HTERT RPE-1 (cell line): ENCODE results near the gene SYNE1.
"Not testable (repeated sequence)": the region's sequence is repeated elsewhere in the genome, so short reads cannot be mapped to it uniquely, and the experiment has no call there.

Source experiments
- in situ Hi-C: fragments of 300-500 bp; cut with MboI; formaldehyde crosslinking; loops from 4 replicates; pipeline ENCODE4 v1.14.3; 2020; ENCODE audit warnings: low sequenced_read_pairs

SYNE1 gene

DNA sequence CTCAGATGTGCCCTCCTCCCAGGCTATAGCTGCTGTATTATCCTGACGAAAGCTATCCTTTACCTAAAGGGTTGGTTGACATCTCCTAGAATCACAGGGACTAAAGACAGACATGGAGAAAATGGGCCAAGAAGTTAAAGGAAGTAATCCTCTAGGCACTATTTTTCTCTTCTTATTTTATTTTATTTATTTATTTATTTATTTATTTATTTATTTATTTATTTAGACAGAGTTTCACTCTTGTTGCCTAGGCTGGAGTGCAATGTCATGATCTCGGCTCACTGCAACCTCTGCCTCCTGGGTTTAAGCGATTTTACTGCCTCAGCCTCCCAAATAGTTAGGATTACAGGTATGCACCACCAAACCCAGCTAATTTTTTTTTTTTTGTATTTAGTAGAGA lies 309.0 kb downstream of the SYNE1 start:
- in situ Hi-C loops = not testable (repeated sequence)

DNA sequence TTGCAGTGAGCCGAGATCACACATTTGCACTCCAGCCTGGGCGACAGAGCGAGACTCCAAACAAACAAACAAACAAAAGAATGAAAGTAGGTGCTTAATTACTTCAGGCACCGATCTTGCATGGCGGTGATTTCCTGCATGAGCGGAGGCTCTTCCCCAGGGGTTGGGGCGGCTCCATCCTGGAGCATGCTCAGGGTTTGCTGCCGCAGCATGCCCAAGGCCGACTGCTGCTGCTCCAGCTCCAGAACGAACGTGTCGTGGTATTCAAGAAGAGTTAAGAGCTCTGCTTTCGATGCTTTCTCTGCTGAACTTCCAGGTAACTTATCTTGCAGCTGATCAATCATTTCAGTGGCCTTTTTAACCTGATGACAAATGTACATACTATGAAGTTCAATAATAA lies 313.8 kb downstream of the SYNE1 start:
- in situ Hi-C loops = no loop called here

DNA sequence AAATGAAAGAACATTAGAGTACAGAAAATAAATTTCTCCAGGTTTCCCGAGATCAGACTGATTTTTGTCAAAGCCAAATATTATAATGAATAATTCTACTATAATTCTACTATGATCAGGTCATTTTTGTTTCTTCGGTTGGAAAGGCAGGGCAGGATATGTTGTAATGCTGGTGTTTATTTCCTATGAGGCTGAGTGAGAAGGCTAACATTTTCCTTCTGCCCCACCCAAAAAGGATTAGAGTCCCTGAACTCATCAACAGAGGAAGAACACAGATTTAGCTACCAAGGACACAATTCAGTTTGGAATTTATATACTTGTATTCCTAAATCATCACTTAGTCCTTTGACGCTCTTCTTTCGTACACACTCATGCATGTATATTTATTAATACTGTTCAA lies 318.9 kb downstream of the SYNE1 start:
- in situ Hi-C loops = no loop called here

DNA sequence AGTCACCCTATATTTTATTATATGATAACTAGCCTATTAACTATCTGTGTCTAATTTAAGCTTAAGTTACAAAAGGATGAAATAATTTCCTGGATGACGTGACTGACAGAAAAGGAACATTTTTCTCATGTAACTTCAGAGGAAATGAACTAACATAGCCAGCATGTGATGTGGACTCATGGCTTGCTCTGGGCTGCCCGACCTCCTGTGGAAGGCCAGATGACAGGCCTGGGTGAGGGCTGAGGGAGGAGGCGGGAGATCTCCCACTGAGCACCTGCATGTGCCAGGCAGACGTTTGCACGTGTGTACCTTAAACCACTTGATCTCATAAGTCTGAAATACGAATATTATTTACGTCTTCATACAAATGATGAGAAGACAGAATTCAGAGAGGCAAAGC lies 321.1 kb downstream of the SYNE1 start:
- in situ Hi-C loops = no loop called here

DNA sequence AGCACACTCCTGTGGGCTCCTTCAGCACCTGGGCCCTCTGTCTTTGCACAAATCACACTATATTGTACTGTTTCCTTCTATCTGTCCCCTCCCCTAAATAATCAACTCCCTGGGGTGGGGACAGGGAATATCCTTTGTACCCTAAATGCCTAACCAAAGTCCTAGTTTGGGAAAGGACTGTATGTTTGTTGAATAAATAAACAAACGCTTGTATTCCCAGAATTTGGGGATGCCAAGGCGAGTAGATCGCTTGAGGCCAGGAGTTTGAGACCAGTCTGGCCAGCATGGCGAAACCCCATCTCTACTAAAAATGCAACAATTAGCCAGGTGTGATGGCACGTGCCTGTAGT lies 322.7 kb downstream of the SYNE1 start:
- in situ Hi-C loops = no loop called here

DNA sequence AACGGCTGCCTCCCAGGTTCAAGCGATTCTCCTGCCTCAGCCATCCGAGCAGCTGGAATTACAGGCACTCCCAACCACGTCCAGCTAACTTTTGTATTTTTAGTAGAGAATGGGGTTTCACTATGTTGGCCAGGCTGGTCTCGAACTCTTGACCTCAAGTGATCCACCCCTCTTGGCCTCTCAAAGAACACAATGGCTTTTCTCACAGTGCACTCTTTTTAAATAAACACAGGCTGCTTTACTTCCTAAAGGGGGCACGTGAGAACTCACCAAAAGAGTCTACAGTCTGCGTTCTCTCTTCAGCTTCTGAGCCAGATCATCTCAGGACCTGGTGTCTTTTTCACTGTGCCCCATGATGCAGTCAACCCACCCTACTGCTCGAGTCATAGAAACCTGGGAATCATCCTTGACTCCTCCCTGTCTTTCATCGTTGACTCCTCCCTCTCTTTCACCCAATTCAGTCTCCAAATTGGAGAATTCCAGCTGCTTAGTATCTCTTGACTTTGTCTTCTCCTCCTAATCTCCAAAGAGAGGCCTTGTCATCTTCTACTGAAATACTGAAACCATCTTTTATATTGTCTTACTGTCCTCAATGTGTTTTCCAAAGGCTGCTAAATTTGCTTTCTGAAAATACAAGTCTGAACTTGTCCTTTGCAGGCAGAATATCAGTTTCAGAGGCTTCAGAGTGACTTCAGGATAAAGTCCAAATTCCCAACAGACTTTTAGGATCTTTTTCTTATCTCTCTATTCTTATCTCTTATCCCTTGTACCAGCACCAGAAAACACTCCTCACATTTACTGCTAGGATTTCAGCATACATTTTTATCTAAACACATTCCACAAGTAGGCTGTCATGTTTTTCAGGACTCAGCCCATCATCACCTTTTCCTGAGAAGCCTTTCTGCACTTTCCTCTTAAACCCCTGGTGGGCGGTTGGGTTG lies 323.4 kb downstream of the SYNE1 start:
- in situ Hi-C loops = no loop called here

DNA sequence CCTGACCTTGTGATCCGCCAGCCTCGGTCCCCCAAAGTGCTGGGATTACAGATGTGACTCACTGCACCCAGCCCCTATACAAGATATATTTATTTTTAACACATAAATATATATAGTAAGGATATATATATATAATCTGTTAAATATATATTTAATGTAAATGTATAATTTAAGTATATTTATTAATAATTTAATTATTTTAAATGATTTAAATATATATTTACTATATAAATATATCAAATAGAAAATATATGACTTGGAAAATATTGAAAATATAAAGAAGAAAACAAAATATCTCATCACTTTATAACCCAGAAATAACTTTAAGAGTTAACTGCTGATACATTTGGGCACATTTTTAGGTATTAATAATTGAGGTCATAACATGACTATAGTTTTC lies 324.7 kb downstream of the SYNE1 start:
- in situ Hi-C loops = no loop called here

DNA sequence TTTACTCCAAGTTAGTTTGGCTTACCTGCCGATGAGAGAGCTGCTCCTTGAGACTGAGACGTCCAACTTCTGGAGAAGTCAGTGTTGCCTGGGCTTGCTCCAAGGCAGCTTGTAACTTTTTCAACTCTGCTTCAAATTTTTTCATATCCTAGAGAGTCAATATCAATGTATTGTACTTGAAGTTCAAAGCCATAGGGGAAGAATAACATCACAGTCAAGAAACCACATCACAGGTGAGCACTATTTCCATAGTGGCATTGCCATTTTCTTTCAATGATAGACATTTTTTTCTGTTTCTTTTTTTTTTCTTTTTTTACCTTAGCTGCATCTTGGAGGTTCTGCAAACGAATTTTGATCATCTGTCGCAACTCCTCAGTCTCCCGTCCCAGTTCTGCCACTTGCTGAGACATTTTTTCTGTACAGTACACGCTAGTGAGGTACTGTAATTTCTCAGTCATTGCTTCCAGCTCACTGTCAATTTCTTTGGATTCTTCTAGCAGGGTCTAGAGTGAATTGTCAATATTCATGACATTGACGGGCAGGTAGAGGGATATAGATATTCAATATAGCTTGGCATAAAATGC lies 326.7 kb downstream of the SYNE1 start:
- in situ Hi-C loops = no loop called here

DNA sequence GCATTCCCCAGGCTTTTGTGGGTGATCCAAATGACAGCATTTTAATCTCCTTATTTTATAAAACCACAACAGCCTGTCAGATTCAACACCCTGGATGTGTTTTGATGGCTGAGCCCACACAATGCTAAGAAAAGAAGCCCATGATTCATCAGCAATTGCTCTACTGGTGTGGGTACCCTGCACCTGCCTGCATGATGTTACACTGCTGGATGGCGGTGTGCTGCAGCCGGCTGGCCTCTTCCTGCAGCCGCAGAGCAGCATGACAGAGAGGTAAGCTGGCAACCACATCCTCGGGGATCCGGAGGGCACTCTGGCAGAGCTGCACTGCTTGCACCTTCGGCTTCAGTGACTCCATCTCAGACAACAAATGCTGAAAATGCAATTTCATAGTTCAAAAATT lies 327.5 kb downstream of the SYNE1 start:
- in situ Hi-C loops = no loop called here

DNA sequence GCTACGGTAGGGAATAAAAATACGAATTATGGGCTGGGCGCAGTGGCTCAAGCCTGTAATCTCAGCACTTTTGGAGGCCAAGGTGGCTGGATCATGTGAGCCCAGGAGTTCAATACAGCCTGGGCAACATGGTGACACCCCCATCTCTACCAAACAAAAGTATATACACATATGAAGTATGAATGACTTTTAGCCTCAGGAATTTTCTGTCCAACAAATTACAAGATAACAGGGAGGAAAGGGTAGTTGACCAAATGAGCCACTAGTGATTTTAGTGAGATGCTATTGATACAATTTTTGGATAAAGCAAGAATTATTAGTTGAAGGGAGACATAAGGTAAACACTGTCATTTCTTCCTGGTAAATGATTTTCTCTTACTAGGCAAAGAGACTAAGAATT lies 328.2 kb downstream of the SYNE1 start:
- in situ Hi-C loops = no loop called here

DNA sequence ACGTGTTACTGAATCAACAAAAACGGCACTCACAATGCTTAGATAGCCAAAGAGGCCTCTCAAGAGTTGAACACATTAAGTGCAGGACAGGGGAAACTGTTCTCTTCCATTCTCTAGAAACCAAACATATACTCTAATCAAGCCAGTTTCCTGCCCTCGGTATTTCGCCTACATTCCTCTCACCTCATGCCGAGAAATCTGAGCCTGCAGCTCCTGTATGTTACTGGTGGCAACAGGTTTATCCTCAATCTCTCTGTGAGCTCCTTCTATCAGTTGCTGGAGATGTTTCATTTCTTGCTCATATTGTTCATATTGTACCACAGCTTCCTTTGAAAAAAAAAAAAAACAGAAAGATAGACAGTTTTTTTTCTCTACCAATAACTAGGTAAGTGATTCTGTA lies 328.9 kb downstream of the SYNE1 start:
- in situ Hi-C loops = no loop called here

DNA sequence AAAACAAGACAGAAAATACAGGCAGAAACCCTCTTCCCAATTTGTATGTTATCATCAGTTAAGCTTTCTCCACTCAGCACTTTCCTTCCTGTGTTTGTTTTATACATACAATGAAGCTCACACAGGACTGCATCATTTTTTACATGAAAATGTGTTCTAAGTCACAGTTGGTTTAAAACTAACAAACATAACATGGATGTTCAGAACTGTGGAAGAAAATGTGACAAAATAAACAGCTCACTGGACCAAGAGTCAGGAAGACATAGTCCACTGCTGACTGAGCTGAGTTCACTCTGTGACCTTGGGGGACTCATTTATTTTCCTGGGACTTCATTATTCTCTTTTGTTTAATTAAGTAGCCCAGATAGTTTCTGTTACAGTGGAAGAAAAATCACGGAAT lies 331.5 kb downstream of the SYNE1 start:
- in situ Hi-C loops = no loop called here

DNA sequence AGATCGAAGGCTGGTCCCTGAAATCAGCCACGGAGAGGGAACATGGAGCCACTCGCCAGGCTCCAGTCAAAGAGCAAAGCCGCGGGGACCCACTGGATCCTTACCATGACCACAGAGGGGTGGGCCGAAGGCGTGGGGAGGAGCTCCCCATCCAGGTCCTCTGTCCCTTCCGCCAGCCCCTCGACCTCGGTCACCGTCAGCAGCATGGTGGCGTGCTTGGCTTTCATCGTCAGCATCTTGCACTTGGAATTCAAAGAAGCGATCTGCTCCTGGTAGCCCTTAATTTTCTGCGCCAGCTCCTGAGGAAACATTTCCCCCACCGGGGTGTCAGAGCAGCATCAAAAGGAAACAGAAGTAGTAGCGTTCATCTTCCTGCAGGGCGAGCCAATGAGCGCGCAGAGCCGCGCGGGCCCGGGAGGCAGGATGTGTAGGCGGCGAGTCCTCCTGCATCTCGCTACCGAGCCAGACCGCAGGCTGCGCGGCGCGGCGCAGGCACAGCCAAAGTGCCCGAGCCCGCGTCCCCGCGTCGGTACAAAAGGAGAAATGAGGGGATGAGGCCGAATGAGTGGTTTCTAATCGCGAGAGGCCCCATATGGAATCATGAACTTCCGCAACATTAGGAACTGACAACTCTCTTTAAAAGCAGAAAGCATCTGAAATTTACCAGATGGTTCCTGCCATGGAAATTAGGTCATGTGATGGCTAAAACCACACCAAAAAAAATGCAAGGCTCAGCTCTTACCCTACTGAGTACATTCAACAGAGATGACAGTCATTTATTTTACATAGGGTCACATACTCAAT lies 335.2 kb downstream of the SYNE1 start:
- in situ Hi-C loops = no loop called here

DNA sequence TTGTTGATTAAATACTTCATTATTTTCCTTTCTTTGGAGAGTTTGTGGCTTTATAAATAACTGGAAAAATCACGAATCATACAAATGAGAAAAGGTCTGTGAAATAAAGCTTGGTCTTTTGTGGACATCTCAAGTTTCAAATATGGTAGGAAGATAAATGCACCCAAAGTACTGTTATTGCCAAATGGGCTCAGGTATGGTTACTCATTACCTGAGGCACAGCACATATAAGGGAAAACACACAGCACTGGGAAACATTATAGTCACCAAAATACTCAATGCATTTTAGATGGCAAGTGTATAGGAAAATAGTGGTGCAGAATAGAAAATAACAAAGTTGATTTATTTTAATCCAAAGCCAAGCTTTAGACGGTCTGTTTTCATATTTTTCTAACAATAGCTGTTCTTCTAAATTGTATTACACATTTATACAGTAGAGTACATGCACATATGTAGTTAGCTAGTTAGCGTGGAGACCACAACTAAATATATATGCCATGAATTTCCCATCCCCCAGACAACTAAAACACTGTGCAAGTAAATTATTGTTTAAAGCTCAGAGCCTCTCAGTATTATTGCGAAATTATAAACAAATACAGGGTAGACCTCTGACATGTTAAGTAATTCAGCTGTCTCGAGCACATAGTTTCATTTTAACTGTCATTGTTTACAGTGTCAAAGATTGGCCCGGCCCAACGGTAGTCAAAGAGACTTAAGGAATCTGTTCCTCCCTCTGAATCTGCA lies 336.0 kb downstream of the SYNE1 start:
- in situ Hi-C loops = no loop called here

DNA sequence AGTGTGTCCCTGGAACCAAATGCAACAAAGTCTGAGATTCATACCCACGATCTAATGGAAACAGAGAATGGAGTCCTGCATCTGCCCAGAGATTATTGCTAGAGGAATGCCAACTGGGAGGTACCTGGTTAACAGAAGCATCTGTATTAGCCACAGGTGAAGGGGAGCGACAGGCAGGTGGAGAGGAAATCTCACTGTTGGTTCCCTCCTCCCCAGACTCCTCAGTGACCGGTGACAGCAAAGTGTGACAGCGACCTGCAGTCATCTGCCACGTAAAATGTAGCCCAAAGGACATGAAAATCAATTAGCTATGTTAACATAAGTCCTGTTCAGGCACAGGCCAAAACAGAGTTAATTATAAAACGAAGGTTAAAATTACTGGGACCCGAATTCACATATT lies 336.6 kb downstream of the SYNE1 start:
- in situ Hi-C loops = no loop called here

DNA sequence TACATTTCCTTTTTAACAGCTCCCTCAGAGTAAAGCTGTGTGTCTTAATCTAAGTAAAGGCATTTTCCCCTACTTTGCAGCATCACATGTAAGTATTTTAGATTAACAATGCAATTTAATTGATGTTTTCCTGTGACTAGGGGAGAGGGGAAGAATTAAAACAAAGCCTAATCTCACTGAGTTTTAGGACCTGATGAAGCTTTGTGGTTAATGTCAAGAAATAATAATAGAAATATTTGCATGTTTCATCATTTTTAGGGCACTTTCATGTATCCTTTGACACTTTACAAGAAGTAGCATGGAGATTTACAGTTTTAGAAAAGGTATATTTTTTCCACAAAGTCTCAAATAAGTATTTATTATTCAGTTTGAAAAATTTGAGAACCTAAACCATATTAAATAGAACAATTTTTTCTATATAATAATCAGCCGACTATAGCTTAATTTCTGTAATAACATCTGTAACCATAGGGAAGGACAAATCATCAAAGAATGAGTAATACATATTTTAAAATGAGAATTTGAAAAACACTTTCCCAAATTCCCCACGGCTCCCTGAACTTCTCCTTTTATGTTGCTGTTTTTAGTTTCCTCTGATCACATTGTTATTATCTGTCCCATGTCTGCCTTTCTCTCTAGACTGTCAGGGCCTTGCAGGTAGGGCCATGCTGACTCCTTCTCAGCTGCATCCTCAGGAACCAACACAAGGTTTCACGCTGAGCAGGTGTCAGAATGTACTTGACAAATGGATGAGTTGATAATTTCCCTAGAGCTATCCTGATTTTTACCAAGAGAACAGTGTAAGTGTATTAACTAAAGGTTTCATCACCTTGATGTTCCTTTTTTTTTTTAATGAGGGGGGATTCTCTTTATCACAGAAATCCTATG lies 338.1 kb downstream of the SYNE1 start:
- in situ Hi-C loops = no loop called here

DNA sequence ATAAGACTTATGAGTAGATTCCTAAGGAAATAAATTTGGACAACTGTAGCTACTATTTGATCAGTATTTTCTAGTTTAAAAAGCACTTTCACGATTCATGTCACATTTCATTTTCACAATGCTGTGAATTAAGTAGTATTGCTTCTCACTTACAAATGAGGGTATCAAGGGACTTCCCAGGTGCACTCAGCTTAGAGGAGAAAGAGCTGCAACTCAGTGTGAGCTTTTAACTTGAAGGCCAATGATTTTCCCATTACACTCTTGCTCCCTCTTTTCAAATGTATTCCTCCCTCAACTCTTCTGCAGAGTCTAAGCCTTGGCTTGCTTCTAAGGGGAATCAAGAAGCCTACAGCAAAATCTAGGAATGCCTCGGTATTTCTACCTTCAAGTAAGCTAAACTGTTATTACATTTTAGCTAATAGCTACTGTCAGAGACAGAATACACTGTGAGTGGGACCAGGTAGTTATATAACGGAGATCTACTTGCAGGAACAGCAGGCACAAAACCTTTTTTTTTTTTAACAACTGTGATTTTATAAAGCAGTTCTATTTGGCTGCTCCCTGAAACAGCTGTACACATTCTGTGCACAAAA lies 339.0 kb downstream of the SYNE1 start:
- in situ Hi-C loops = no loop called here

DNA sequence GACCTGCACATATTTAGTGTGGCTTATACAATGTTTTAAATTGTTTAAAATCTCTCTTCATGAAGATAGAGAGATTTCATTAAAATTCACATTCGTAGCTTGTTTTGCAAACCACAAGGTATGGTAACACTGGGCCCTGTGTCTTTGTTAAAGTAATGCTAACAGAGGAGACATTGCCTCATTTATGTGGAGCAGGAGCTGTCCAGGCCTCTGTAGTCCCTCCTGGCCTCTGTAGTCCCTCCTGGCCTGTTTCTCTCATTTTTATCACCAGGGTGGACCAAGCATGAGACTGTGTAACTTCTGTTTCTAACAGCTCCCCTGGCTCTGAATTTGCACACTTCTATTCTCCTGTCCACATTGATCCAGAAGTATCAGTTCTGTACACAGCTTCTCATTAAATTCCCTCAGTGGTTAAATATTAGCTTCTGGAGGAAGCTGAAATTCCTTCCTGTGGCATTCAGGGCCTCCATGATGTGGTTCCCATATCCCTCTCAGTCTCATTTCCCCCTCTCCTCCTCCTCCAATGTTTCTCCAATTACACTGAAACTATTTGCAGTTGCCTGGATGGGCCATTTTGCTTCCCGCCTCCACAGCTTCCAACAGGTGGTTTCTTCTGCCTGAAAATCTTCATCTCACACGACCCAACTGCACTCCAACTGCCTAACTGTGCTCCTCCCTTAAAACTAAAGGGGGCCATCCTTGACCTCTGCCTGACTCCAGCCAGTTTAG lies 340.4 kb downstream of the SYNE1 start:
- in situ Hi-C loops = no loop called here

DNA sequence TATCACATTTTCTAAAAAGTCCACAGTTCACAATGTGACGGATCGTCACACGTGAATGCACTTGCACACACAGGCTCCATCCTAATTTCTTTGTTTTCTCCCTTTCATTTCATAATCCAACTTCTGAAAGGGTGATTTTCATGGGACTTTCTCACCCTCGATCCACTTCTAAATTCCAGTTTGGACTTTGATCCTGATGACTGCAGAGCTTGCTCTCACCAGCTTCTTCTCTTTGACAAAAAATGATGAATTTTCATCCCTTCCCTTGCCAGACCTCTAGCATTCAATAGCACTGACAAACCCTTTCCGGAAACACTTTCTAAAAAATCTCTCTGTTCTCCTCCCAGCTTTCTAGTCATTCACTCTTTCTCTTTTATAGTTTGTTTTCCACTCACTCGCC lies 341.2 kb downstream of the SYNE1 start:
- in situ Hi-C loops = no loop called here
